ENCODE data around the gene AMFR.

AMFR gene

DNA sequence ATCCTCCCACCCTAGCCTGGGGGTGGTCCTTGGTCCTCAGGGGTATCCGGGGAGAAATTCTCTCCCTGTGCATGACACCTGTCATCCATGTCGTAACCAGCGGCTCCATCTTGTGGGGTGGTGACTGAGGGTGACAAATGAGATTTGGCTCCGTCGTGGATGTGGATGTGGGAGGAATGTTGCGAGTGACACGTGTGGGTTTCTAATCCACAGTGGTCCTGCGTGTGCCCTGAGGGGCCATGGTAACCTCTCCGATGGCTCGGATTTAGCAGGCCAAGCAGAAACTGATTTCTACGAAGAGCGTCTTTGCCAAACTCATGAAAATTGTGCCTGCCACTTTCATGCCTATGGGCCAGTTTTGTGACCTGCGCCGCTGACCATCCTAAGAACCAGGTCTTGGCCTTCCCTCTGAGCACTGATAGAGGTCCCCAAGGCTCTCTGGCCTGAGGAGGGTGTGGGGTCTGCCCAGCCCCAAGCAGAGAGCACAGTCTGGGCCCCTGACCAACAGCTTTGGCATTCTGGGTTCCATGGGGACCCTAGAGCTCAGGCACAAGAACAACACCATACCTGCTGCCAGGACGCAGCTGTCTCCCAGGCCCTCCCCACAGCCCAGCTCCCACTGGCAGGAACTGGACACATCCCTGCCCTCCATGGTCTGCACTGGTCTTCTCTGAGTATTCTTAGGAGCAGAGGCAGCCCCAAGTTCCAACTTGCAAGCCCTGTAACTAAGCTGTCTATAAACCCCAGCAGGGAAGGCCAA lies 79.0 kb downstream of the AMFR start:
- no peak for DNase-seq

DNA sequence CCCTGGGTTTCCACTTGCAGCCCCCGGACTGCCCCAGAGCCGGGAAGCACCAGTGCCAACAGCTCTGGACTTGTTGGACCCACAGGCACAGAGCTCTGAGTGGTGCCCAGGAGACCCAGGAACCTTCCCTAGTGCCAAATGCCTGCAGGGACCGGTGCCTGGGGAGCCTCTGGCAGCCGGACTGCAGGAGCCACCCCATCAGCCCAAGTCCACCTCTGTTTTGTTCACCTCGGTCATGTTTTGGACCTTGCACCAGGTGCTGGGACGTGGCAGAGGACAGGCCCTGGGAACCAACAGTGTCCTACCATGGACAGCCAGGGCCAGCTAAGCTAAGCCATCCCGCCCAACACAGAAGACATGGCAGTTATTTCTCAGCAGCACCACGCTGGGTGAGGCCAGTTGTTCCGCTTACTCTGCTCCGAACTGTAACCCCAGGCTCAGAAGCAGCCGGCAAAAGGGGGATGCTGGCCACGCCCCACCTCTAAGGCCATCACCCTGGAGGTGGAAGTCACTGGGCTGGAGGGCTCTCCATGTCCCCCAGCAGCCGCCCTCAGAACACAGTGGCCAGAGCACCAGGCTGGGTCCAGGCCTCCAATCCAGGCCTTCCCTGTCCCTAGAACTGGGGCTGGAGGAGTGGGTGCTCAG lies 79.8 kb downstream of the AMFR start:
- no peak for DNase-seq

- no peak for DNase-seq
Observed at GRCh38 chr16:56344518-56345405, 80.6 kb downstream of the AMFR start.

- DNase-seq, result no peak
Observed at GRCh38 chr16:56343661-56344517, 81.5 kb downstream of the AMFR start.

- no peak for DNase-seq
Observed at GRCh38 chr16:56341656-56342399, 83.5 kb downstream of the AMFR start.

DNA sequence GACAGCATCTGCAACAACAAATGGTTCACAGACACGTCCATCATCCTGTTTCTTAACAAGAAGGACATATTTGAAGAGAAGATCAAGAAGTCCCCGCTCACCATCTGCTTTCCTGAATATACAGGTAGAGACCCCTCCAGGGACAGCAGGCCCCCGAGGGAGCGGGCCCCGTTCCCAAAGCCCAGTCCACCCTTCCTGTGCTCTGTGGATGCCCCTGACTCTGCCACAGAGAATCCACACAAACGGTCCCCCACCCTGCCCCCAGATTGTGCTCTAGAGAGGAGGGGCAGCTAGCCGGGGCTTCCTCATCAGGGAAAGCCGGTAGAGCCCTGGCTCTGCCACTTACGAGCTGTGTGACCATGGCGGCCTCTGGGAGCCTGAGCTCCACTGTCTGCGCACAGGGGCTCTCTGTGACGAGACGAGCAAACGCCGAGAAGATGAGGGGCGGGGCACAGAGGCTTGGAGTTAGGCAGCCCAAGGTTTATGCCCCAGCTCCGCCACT lies 84.4 kb downstream of the AMFR start:
- DNase-seq, result no peak

GRCh38 chr16:56340416-56340815 lies 84.9 kb downstream of the AMFR start:
- DNase-seq, result no peak

- DNase-seq, result no peak
Observed at GRCh38 chr16:56339431-56340195, 85.7 kb downstream of the AMFR start.

DNA sequence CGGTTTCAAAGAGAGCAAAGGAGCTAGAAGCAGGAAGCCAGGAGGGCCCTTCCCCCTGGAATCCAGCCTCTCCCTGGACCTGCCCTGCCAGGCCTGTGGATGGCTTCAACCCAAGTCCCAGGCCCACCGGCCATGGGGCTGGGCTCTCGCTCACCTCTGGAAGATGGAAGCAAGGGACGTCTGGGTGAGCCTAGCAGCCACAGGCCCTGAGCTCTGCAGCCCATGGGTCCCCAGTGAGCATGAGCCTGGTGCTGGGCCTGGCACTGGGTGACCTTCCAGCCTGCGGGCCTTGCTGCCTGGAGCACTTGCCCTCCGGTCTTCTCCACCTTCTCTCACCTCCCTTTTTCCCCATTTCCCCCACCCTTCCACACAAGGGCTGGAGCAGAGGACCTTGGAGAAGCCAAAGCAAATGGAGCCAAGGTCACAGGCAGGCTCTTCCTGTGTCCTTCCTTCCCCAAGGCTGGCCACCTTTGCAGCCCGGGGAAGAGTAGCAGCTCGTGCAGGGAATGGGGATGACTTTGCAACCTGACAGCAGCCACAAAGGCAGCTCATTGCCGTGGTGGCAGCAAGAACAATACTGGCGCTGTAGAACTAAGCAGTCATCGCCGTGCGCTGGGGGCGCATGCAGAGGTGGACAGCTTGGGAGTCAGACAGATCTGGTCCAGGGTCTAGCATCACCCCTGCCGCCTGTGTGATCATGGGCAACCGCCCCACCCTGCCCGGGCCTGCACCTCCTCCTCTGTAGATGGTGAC lies 86.6 kb downstream of the AMFR start:
- DNase-seq, result no peak

- no peak for DNase-seq
Observed at GRCh38 chr16:56337858-56338325, 87.5 kb downstream of the AMFR start.

GRCh38 chr16:56337131-56337857 lies 88.1 kb downstream of the AMFR start:
- DNase-seq, result no peak

GRCh38 chr16:56336711-56337110 lies 88.6 kb downstream of the AMFR start:
- no peak for DNase-seq

- DNase-seq, result no peak
Observed at GRCh38 chr16:56336071-56336688, 89.2 kb downstream of the AMFR start.

DNA sequence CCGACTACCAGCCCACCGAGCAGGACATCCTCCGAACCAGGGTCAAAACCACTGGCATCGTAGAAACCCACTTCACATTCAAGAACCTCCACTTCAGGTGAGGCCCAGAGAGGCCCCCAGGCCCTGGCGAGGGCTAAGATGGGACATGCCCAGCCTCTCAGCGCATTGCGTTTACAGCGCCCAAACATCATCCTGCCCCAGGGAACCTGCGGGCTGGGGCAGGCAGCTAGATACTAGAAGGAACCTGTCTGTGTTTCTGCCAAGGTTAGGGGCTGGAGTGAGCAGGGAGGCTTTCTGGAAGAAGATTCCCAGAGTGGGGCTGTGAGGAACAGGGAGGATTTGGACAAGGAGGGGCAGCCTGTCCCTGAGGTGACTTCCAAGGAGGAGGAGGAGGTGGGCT lies 90.6 kb downstream of the AMFR start:
- DNase-seq, result no peak

- DNase-seq, result no peak
Observed at GRCh38 chr16:56332464-56333079, 92.8 kb downstream of the AMFR start.

DNA sequence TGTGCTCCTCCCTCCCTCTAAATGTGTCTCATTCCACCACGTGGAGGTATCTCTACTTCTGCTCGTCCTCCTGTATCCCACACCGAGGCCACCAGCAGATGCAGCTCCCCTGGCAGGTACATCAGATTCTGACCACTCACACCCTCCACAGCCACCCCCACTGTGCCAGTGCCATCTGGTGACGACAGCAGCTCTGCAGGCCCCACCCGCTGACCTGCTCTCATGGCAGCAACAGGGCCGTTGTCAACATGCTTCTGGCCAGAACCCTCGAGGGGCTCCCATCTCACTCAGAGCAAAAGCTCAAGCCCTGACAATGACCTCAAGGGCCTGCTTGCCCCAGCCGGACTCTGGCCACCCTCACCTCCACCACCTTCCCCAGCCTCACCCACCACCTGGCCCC lies 93.4 kb downstream of the AMFR start:
- DNase-seq, result no peak

GRCh38 chr16:56331399-56331798 lies 93.9 kb downstream of the AMFR start:
- DNase-seq, result no peak

DNA sequence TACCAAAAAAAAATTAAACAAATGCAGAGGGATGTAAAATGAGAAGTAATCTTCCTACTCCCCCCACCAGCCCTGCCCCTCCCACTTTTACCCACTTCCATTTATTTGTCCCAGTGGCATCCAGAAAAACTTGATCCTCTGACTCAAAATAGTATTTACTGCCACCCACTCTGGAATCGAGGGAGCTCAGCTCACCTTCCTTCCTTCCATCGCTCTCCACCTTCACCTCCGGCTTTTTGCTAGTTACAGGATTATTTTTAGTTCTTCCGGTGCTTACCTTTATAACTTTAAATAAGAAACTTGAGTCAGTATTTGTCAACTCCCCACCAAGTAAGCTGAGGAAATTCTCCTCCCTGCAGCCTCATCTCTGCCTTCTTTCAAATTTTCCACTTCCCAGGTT lies 94.9 kb downstream of the AMFR start:
- DNase-seq, result no peak
